A673 (cell line): ENCODE results near the gene LAMP1. TPM values are rescaled to one million over a fixed set of nuclear protein-coding genes. Genes with fewer than 3 reads are reported as not detected.

ENCODE experiments used
- BruUV-seq: library from RNA; stranded (reverse); fragments of 400-500 nt; replicated peaks from 2 replicates; lab custom pipeline; 2021; lab: Mats Ljungman, UMichigan
- CTCF ChIA-PET: fragments of 300-600 bp; sonication (Branson Sonifier 250); formaldehyde crosslinking; loops from one replicate; lab custom pipeline; 2022; ENCODE audit warnings: antibody characterized with exemption; lab: Charles Lee
- POLR2A ChIA-PET: fragments of 300-600 bp; sonication (Branson Sonifier 250); formaldehyde crosslinking; loops from one replicate; lab custom pipeline; 2022; ENCODE audit warnings: antibody characterized with exemption; ENCODE audit not compliant: low non-redundant PET; lab: Charles Lee
- DNase-seq: peaks from one replicate; pipeline ENCODE4 v3.0.0-alpha.2; 2015; ENCODE audit warnings: low spot score
- H3K27ac ChIP-seq: fragments of 200-600 bp; sonication (generic); 2 replicates; pipeline ENCODE4 v1.5.1; 2016; ENCODE audit warnings: mixed run types, low read depth, mild to moderate bottlenecking, mixed read lengths, antibody characterized with exemption, low read length; ENCODE audit not compliant: poor library complexity, severe bottlenecking
- H3K27me3 ChIP-seq: fragments of 200-600 bp; sonication (generic); replicated peaks from 2 replicates; pipeline ENCODE4 v1.6.1; 2017; ENCODE audit warnings: mixed run types, low read depth, mild to moderate bottlenecking, mixed read lengths, antibody characterized with exemption, low read length; ENCODE audit not compliant: insufficient read depth, poor library complexity
- H3K36me3 ChIP-seq: fragments of 200-600 bp; sonication (generic); 2 replicates; pipeline ENCODE4 v1.6.1; 2016; ENCODE audit warnings: mixed run types, mild to moderate bottlenecking, mixed read lengths, antibody characterized with exemption, low read length; ENCODE audit not compliant: insufficient read depth, poor library complexity, severe bottlenecking
- H3K4me1 ChIP-seq: fragments of 200-600 bp; sonication (generic); 2 replicates; pipeline ENCODE4 v1.6.1; 2017; ENCODE audit warnings: mixed run types, mild to moderate bottlenecking, mixed read lengths, antibody characterized with exemption, low read length; ENCODE audit not compliant: insufficient read depth, poor library complexity, severe bottlenecking
- H3K4me3 ChIP-seq: fragments of 200-600 bp; sonication (generic); 2 replicates; pipeline ENCODE4 v1.5.1; 2016; ENCODE audit warnings: low read depth, mixed run types, mild to moderate bottlenecking, mixed read lengths, low read length; ENCODE audit not compliant: poor library complexity, severe bottlenecking
- H3K9me3 ChIP-seq: fragments of 200-600 bp; sonication (generic); 2 replicates; pipeline ENCODE4 v1.6.1; 2016; ENCODE audit warnings: mixed run types, low read depth, mild to moderate bottlenecking, mixed read lengths, antibody characterized with exemption, low read length; ENCODE audit not compliant: poor library complexity, severe bottlenecking
- EZH2 ChIP-seq: fragments of 200-600 bp; sonication (generic); IDR thresholded peaks from 2 replicates; pipeline ENCODE4 v1.6.1; 2017; ENCODE audit warnings: borderline replicate concordance, low read depth, mild to moderate bottlenecking, mixed read lengths, antibody characterized with exemption, low read length; ENCODE audit not compliant: poor library complexity, severe bottlenecking
- intact Hi-C: fragments of 100-400 bp; cut with micrococcal nuclease; formaldehyde crosslinking; loops from one replicate; pipeline ENCODE4 v1.10.0; 2022; ENCODE audit not compliant: unreplicated experiment
- total RNA-seq: library from RNA; stranded (reverse); gene quantifications from 2 replicates; pipeline ENCODE4 v1.2.3, GENCODE V29; 2021
- TF ChIP-seq, protein P1 (sequence below): fragments of 300-800, 200-600 bp; sonication (generic); conservative IDR thresholded peaks from 2 replicates; pipeline ENCODE4 v1.5.1; 2017; ENCODE audit warnings: low read depth, mild to moderate bottlenecking, antibody characterized with exemption, low read length, moderate library complexity, mixed read lengths

The LAMP1 gene
- total RNA-seq, 1 experiment from 2014 or later: 129 TPM

DNA sequence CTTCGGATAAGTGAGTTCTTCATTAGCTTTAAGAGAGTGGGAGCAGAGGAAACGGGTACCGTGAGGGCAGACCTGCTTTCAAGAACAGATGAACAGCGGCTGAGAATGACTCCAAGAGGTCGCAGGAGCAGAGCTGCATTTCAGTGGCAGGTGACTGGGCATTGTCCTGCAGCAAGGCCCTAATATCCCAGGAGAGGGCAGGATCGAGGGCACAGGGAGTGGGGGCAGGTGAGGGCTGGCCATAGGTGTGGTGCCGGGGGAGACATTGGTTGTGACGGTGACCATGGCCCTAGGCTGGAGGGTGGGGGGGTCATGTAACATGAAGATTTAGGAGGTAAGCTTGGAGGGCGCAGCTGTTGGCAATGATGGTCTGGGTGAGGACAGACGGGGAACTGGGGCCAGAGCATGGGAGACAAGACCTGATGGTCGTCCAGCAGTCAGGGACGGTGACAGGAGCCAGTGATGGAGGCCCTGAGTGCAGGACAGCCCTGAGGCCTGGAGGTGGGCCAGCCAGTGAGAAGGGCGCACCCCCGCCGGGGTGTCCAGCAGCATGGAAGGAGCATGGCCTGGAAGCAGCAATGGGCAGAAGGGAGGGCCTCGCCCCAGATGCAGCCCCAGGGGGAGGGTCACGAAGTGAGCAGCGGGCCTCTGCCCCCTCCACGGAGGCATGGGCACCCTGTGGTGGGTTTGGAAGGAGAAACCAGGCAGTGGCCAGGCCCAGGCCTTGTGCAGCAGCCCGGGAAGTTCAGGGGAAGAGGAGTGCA lies 29.2 kb upstream of the LAMP1 start:
- ChIA-PET CTCF (no interaction called here), POLR2A (no interaction called here)
- DNase-seq: no peak
- intact Hi-C loops: no loop called here
- Histone ChIP-seq H3K27me3 (no peaks in the 10 kb centered on the region), H3K36me3 (peaks cover 4% of the 10 kb centered on the region), H3K4me3 (no peak overlapping the region), H3K9me3 (no peaks in the 10 kb centered on the region), H3K27ac (no peak overlapping the region), H3K4me1 (no peaks in the 10 kb centered on the region)
- TF ChIP-seq EZH2: no peak
- TF ChIP-seq, protein P1, sequence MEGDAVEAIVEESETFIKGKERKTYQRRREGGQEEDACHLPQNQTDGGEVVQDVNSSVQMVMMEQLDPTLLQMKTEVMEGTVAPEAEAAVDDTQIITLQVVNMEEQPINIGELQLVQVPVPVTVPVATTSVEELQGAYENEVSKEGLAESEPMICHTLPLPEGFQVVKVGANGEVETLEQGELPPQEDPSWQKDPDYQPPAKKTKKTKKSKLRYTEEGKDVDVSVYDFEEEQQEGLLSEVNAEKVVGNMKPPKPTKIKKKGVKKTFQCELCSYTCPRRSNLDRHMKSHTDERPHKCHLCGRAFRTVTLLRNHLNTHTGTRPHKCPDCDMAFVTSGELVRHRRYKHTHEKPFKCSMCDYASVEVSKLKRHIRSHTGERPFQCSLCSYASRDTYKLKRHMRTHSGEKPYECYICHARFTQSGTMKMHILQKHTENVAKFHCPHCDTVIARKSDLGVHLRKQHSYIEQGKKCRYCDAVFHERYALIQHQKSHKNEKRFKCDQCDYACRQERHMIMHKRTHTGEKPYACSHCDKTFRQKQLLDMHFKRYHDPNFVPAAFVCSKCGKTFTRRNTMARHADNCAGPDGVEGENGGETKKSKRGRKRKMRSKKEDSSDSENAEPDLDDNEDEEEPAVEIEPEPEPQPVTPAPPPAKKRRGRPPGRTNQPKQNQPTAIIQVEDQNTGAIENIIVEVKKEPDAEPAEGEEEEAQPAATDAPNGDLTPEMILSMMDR: no peak
- BruUV-seq: no TSS peak

DNA sequence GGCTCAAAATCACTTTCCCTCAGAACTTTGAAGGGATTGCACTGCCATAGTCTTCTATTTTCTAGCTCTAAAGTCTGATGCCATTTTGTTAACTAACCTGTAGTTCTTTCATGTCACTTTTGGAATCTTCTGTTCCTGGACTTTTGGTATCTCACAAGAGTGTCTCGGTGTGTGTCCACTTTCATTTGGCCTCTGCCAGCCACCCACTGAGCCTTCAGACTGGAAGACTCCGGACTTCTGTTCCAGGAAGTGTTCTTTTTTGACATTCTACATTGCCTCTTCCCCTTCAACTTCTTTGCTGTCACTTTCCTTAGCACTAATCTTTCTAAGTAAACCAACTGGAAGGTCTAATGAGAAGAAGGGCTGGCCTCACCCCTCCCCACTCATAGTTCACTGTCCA lies 25.0 kb upstream of the LAMP1 start:
- TF ChIP-seq, protein P1: no peak
- TF ChIP-seq EZH2: no peak
- no peak for DNase-seq
- no peaks in the 10 kb centered on the region for H3K36me3 ChIP-seq
- intact Hi-C loops: no loop called here
- no peaks in the 10 kb centered on the region for H3K9me3 ChIP-seq
- H3K4me1 ChIP-seq: no peaks in the 10 kb centered on the region
- no peaks in the 10 kb centered on the region for H3K27me3 ChIP-seq
- H3K27ac ChIP-seq: no peak overlapping the region
- no peak overlapping the region for H3K4me3 ChIP-seq
- ChIA-PET CTCF (no interaction called here), POLR2A (no interaction called here)
- no TSS peak for BruUV-seq

- no peaks in the 10 kb centered on the region for H3K4me1 ChIP-seq
- TF ChIP-seq, protein P1: no peak
- no peak for TF ChIP-seq EZH2
- H3K36me3 ChIP-seq: no peaks in the 10 kb centered on the region
- H3K4me3 ChIP-seq: no peak overlapping the region
- H3K27ac ChIP-seq: no peak overlapping the region
- no peak for DNase-seq
- no peaks in the 10 kb centered on the region for H3K27me3 ChIP-seq
- H3K9me3 ChIP-seq: no peaks in the 10 kb centered on the region
- intact Hi-C loops: no loop called here
- ChIA-PET CTCF (no interaction called here), POLR2A (no interaction called here)
- BruUV-seq: no TSS peak
Measured at GRCh38 chr13:113272701-113273181, 24.3 kb upstream of the LAMP1 start.
